HCT116 (cell line): ENCODE measurements around the gene MRPS33.

Experiments used
- ATF3 ChIP-seq: IDR thresholded peaks from 2 replicates; pipeline ENCODE4 v1.6.1; 2012
- CEBPB ChIP-seq: IDR thresholded peaks from 2 replicates; pipeline ENCODE4 v1.6.1; 2012; ENCODE audit warnings: low read depth
- CTCF ChIP-seq, 3 experiments: fragments of 200-600 bp in 1 of 3; sonication (generic) in 1 of 3; IDR thresholded peaks in 2 of 3; conservative IDR thresholded peaks in 1 of 3; 2 replicates each; pipeline ENCODE4 v1.5.1; 2012 to 2017; ENCODE audit warnings: low read depth in 2 of 3, low read length in 2 of 3, antibody characterized with exemption in 1 of 3, borderline replicate concordance in 1 of 3, control low read depth in 1 of 3, mild to moderate bottlenecking in 1 of 3, mixed read lengths in 1 of 3, mixed run types in 1 of 3, moderate library complexity in 1 of 3; ENCODE audit not compliant: insufficient read depth in 1 of 3
- EZH2 ChIP-seq: fragments of 200-600 bp; sonication (generic); IDR thresholded peaks from 2 replicates; pipeline ENCODE4 v1.6.1; 2017; ENCODE audit warnings: antibody characterized with exemption, mixed run types
- POLR2AphosphoS5 ChIP-seq: IDR thresholded peaks from 2 replicates; pipeline ENCODE4 v1.6.1; 2011; ENCODE audit warnings: mild to moderate bottlenecking, low read depth, low read length, moderate library complexity
- RAD21 ChIP-seq: IDR thresholded peaks from 2 replicates; pipeline ENCODE4 v1.6.1; 2012; ENCODE audit warnings: low read depth, mild to moderate bottlenecking
- REST ChIP-seq: IDR thresholded peaks from 2 replicates; pipeline ENCODE4 v1.6.1; 2012; ENCODE audit warnings: low read depth
- SIN3A ChIP-seq: IDR thresholded peaks from 2 replicates; pipeline ENCODE4 v1.6.1; 2012; ENCODE audit warnings: low read depth
- TCF7L2 ChIP-seq: IDR thresholded peaks from 2 replicates; pipeline ENCODE4 v1.7.0; 2011; ENCODE audit warnings: borderline replicate concordance, inconsistent platforms; ENCODE audit not compliant: insufficient read depth, insufficient read length; ENCODE audit errors: extremely low read depth
- ZNF274 ChIP-seq: fragments of 200-500 bp; sonication (Bioruptor generic); IDR thresholded peaks from 2 replicates; pipeline ENCODE4 v1.6.1; 2014; ENCODE audit warnings: mild to moderate bottlenecking, low read depth, low read length, inconsistent platforms

GRCh38 chr7:140983802-140984201 lies 30.9 kb downstream of the MRPS33 start:
- TF ChIP-seq CTCF (IDR thresholded peaks at IDR 0.05 in 2 of 3, conservative IDR thresholded peaks at IDR 0.05 in 1 of 3; ENCODE audit: borderline replicate concordance in 1 of 3, insufficient read depth in 1 of 3, low read depth in 2 of 3, low read length in 2 of 3): peak; percentile 27 to 56 (median 42); a peak in 4 of 6 replicates
- TF ChIP-seq REST: no peak
- TF ChIP-seq POLR2AphosphoS5: no peak
- no peak for TF ChIP-seq EZH2
- no peak for TF ChIP-seq CEBPB
- no peak for TF ChIP-seq ZNF274
- TF ChIP-seq RAD21: peak; percentile 65
- no peak for TF ChIP-seq ATF3
- TF ChIP-seq TCF7L2: no peak
- TF ChIP-seq SIN3A: no peak
